GM12878 (cell line): ENCODE data around the gene DENND1C. TPM values are rescaled to one million over a fixed set of nuclear protein-coding genes. Genes with fewer than 3 reads are reported as not detected.

ENCODE experiments used
- ATF7 ChIP-seq: fragments of 450-650 bp; IDR thresholded peaks from 2 replicates; pipeline ENCODE4 v1.6.1; 2016; ENCODE audit warnings: low read depth, mild to moderate bottlenecking
- CBX5 ChIP-seq: sonication (generic); IDR thresholded peaks from 2 replicates; pipeline ENCODE4 v1.6.1; 2016; ENCODE audit warnings: low read depth, moderate library complexity, mild to moderate bottlenecking, inconsistent platforms
- CHD4 ChIP-seq: fragments of 200-600 bp; sonication (generic); IDR thresholded peaks from 2 replicates; pipeline ENCODE4 v1.6.1; 2016; ENCODE audit warnings: mild to moderate bottlenecking
- CREB1 ChIP-seq: IDR thresholded peaks from 2 replicates; pipeline ENCODE4 v1.6.1; 2012; ENCODE audit warnings: low read depth, mild to moderate bottlenecking, inconsistent platforms
- ESRRA ChIP-seq: IDR thresholded peaks from 2 replicates; pipeline ENCODE4 v1.6.1; 2012; ENCODE audit warnings: mild to moderate bottlenecking, low read length, improper control_type of control experiment
- HCFC1 ChIP-seq: fragments of 150-350 bp; IDR thresholded peaks from 2 replicates; pipeline ENCODE4 v1.6.1; 2014; ENCODE audit warnings: low read length
- IRF4 ChIP-seq: IDR thresholded peaks from 2 replicates; pipeline ENCODE4 v1.6.1; 2011; ENCODE audit warnings: low read depth, low read length
- JUNB ChIP-seq: IDR thresholded peaks from 2 replicates; pipeline ENCODE4 v1.6.1; 2016; ENCODE audit warnings: antibody characterized with exemption, mild to moderate bottlenecking
- KDM1A ChIP-seq: fragments of 200-600 bp; sonication (generic); IDR thresholded peaks from 2 replicates; pipeline ENCODE4 v1.6.1; 2016; ENCODE audit warnings: borderline replicate concordance
- KLF5 ChIP-seq: fragments of 450-650 bp; IDR thresholded peaks from 2 replicates; pipeline ENCODE4 v1.6.1; 2014; ENCODE audit warnings: mild to moderate bottlenecking; ENCODE audit not compliant: partially characterized antibody
- NBN ChIP-seq: fragments of 450-650 bp; IDR thresholded peaks from 2 replicates; pipeline ENCODE4 v1.6.1; 2016
- PAX8 ChIP-seq: fragments of 450-650 bp; IDR thresholded peaks from 2 replicates; pipeline ENCODE4 v1.6.1; 2017; ENCODE audit warnings: mild to moderate bottlenecking, moderate library complexity
- RB1 ChIP-seq: fragments of 450-650 bp; formaldehyde crosslinking; IDR thresholded peaks from 2 replicates; pipeline ENCODE4 v1.6.1; 2017; ENCODE audit warnings: mild to moderate bottlenecking, borderline replicate concordance
- RBBP5 ChIP-seq: fragments of 200-600 bp; sonication (generic); conservative IDR thresholded peaks from 2 replicates; pipeline ENCODE4 v1.6.1; 2016
- RCOR1 ChIP-seq: conservative IDR thresholded peaks from 2 replicates; pipeline ENCODE4 v1.6.1; 2012; ENCODE audit warnings: low read depth, low read length, improper control_type of control experiment
- SUZ12 ChIP-seq: fragments of 200-600 bp; sonication (generic); IDR thresholded peaks from one replicate; pipeline ENCODE4 v1.6.1; 2018; ENCODE audit warnings: antibody characterized with exemption, mild to moderate bottlenecking; ENCODE audit not compliant: unreplicated experiment
- TARDBP ChIP-seq: IDR thresholded peaks from 2 replicates; pipeline ENCODE4 v1.6.1; 2016; ENCODE audit warnings: borderline replicate concordance
- ZNF24 ChIP-seq: fragments of 450-650 bp; IDR thresholded peaks from 2 replicates; pipeline ENCODE4 v1.6.1; 2017; ENCODE audit warnings: antibody characterized with exemption, mild to moderate bottlenecking
- ZNF384 ChIP-seq: IDR thresholded peaks from 2 replicates; pipeline ENCODE4 v1.6.1; 2012; ENCODE audit warnings: low read depth, mild to moderate bottlenecking, low read length, improper control_type of control experiment, borderline replicate concordance
- polyA plus RNA-seq, 11 experiments: library from polyadenylated mRNA; depleted of rRNA in 4 of 11; unstranded in 6 of 11; stranded (reverse) in 5 of 11; fragments of >200 nt; fragmentation: Nextera tagmentation in 4 of 11; fragmentation: Illumina TruSeq in 1 of 11; extraction: Ambion mirVana in 4 of 11; extraction: Trizol in 1 of 11; gene quantifications; 1 replicate in 1 of 11; 2 replicates in 10 of 11; pipeline versions ENCODE4 v1.2.1 to v1.2.3, GENCODE V29; 2011 to 2016; ENCODE audit warnings: inconsistent platforms in 2 of 11, missing spikeins in 2 of 11, low read depth in 1 of 11
- total RNA-seq, 4 experiments: library from RNA; depleted of rRNA in 3 of 4; stranded (reverse); fragments of >200 nt in 3 of 4; fragmentation: Illumina TruSeq in 1 of 4; extraction: Trizol in 1 of 4; gene quantifications; 2 replicates each; pipeline versions ENCODE4 v1.2.1 to v1.2.3, GENCODE V29; 2013 to 2021
- TF ChIP-seq, protein P1 (sequence below): IDR thresholded peaks from 2 replicates; pipeline ENCODE4 v1.6.1; 2012; ENCODE audit warnings: low read depth, low read length, improper control_type of control experiment
- TF ChIP-seq, protein P2 (sequence below): IDR thresholded peaks from 2 replicates; pipeline ENCODE4 v1.6.1; 2011; ENCODE audit warnings: low read depth, low read length, improper control_type of control experiment, borderline replicate concordance
- TF ChIP-seq, protein P3 (sequence below): fragments of 450-650 bp; IDR thresholded peaks from 2 replicates; pipeline ENCODE4 v1.6.1; 2018; ENCODE audit warnings: borderline replicate concordance, mild to moderate bottlenecking; ENCODE audit not compliant: partially characterized antibody
- TF ChIP-seq, protein P4 (sequence below): IDR thresholded peaks from 2 replicates; pipeline ENCODE4 v1.6.1; 2012; ENCODE audit warnings: low read depth, low read length, improper control_type of control experiment
- TF ChIP-seq, protein P5 (sequence below): IDR thresholded peaks from 2 replicates; pipeline ENCODE4 v1.6.1; 2011; ENCODE audit warnings: borderline replicate concordance, low read depth, mild to moderate bottlenecking, moderate library complexity, low read length; ENCODE audit not compliant: insufficient read depth, poor library complexity, severe bottlenecking

The DENND1C gene
- total and polyA plus RNA-seq, 10 of the 15 experiments (the other 5 are each of a cell fraction or from before 2014, with no cell fraction given), result 2.4 to 54.3 (median 32.7) TPM

DNA sequence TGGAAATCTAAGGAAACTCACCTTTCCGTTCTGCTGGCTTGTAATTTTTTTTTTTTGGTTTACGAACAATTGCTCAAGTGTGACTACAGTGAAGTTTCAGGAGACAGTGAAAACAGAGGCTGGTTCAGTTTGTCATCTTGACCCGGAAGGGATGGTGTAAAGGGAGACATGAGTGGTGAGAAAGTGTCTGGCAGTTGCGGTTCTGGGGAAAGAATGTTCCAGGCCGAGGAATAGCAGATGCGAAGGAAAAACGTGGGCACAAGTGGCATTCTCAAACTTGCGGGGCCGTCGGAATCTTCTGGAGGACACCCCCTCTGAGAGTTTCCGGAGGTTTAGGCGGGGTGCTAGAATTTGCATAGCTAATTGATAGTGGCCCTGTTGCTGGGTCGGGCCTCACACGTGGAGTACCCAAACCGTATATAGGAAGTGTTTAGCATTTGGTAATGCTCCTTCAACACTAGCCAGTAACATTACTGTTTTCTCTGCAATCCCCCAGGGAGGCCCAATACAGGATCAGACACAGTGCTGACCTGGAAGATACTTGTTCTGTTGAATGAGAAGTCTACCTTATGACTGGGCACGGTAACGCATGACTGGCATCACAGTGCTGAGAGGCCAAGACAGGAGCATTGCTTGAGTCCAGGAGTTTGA is 46.4 kb upstream of the DENND1C start (continued):
- TF ChIP-seq, protein P1, sequence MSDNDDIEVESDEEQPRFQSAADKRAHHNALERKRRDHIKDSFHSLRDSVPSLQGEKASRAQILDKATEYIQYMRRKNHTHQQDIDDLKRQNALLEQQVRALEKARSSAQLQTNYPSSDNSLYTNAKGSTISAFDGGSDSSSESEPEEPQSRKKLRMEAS, result peak; percentile 92
- TF ChIP-seq, protein P2, sequence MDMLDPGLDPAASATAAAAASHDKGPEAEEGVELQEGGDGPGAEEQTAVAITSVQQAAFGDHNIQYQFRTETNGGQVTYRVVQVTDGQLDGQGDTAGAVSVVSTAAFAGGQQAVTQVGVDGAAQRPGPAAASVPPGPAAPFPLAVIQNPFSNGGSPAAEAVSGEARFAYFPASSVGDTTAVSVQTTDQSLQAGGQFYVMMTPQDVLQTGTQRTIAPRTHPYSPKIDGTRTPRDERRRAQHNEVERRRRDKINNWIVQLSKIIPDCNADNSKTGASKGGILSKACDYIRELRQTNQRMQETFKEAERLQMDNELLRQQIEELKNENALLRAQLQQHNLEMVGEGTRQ, result no peak; the same call in 1 of the 2 replicates
- TF ChIP-seq, protein P3, sequence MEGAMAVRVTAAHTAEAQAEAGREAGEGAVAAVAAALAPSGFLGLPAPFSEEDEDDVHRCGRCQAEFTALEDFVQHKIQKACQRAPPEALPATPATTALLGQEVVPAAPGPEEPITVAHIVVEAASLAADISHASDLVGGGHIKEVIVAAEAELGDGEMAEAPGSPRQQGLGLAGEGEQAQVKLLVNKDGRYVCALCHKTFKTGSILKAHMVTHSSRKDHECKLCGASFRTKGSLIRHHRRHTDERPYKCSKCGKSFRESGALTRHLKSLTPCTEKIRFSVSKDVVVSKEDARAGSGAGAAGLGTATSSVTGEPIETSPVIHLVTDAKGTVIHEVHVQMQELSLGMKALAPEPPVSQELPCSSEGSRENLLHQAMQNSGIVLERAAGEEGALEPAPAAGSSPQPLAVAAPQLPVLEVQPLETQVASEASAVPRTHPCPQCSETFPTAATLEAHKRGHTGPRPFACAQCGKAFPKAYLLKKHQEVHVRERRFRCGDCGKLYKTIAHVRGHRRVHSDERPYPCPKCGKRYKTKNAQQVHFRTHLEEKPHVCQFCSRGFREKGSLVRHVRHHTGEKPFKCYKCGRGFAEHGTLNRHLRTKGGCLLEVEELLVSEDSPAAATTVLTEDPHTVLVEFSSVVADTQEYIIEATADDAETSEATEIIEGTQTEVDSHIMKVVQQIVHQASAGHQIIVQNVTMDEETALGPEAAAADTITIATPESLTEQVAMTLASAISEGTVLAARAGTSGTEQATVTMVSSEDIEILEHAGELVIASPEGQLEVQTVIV, result peak; percentile 60
- TF ChIP-seq PAX8 (peak; percentile 45; the same call in 1 of the 2 replicates), RBBP5 (peak; percentile 34; the same call in 1 of the 2 replicates), ZNF384 (peak; percentile 94), CBX5 (0 out of 2 replicates have a peak, but pooled peaks have one; percentile 7), RB1 (peak; percentile 57; the same call in 1 of the 2 replicates), RCOR1 (0 out of 2 replicates have a peak, but pooled peaks have one; percentile 66), KDM1A (no peak), ESRRA (no peak), SUZ12 (no peak), KLF5 (peak; percentile 89), CREB1 (peak; percentile 7; the same call in 1 of the 2 replicates), TARDBP (no peak), HCFC1 (no peak; the same call in 1 of the 2 replicates), IRF4 (peak; percentile 54; the same call in 1 of the 2 replicates), ATF7 (peak; percentile 92), JUNB (peak; percentile 57), ZNF24 (peak; percentile 79; the same call in 1 of the 2 replicates), NBN (peak; percentile 98), CHD4 (0 out of 2 replicates have a peak, but pooled peaks have one; percentile 3)
- TF ChIP-seq, protein P4, sequence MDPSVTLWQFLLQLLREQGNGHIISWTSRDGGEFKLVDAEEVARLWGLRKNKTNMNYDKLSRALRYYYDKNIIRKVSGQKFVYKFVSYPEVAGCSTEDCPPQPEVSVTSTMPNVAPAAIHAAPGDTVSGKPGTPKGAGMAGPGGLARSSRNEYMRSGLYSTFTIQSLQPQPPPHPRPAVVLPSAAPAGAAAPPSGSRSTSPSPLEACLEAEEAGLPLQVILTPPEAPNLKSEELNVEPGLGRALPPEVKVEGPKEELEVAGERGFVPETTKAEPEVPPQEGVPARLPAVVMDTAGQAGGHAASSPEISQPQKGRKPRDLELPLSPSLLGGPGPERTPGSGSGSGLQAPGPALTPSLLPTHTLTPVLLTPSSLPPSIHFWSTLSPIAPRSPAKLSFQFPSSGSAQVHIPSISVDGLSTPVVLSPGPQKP, result no peak
- TF ChIP-seq, protein P5, sequence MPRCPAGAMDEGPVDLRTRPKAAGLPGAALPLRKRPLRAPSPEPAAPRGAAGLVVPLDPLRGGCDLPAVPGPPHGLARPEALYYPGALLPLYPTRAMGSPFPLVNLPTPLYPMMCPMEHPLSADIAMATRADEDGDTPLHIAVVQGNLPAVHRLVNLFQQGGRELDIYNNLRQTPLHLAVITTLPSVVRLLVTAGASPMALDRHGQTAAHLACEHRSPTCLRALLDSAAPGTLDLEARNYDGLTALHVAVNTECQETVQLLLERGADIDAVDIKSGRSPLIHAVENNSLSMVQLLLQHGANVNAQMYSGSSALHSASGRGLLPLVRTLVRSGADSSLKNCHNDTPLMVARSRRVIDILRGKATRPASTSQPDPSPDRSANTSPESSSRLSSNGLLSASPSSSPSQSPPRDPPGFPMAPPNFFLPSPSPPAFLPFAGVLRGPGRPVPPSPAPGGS, result peak; percentile 15
